Type B pancreatic cell (in vitro differentiated cells): ENCODE results near the gene ATP2A2. TPM values are rescaled to one million over a fixed set of nuclear protein-coding genes. Genes with fewer than 3 reads are reported as not detected.

ENCODE experiments used
- DNase-seq: peaks from one replicate; pipeline ENCODE4 v3.0.0; 2021; ENCODE audit warnings: mixed read lengths; ENCODE audit not compliant: unreplicated experiment; ENCODE audit errors: extremely low spot score
- H3K27ac Mint-ChIP-seq: 2 replicates; pipeline ENCODE4 v1.8.0; 2021; ENCODE audit warnings: mild to moderate bottlenecking, mixed read lengths
- H3K27me3 Mint-ChIP-seq: 2 replicates; pipeline ENCODE4 v1.8.0; 2021; ENCODE audit warnings: mixed read lengths
- H3K36me3 Mint-ChIP-seq: 2 replicates; pipeline ENCODE4 v1.8.0; 2021; ENCODE audit warnings: mixed read lengths
- H3K4me1 Mint-ChIP-seq: one replicate; pipeline ENCODE4 v1.8.0; 2021; ENCODE audit warnings: mixed read lengths; ENCODE audit not compliant: unreplicated experiment
- H3K4me3 Mint-ChIP-seq: 2 replicates; pipeline ENCODE4 v1.8.0; 2021; ENCODE audit warnings: mild to moderate bottlenecking, mixed read lengths
- H3K9me3 Mint-ChIP-seq: 2 replicates; pipeline ENCODE4 v1.8.0; 2021; ENCODE audit warnings: mixed read lengths
- total RNA-seq: library from RNA; stranded (reverse); gene quantifications from 2 replicates; pipeline ENCODE4 v1.2.1, GENCODE V29; 2021; ENCODE audit warnings: low replicate concordance
- TF ChIP-seq, protein P1 (sequence below): fragments of 200-600 bp; sonication (generic); conservative IDR thresholded peaks from 2 replicates; pipeline ENCODE4 v1.5.0; 2021; ENCODE audit warnings: antibody characterized with exemption, mild to moderate bottlenecking

The ATP2A2 gene
- total RNA-seq, 1 donor from 2014 or later = 203 TPM

- Mint-ChIP-seq H3K9me3 (peaks cover 4% of the 10 kb centered on the region), H3K27ac (peak overlapping the region; percentile 77), H3K27me3 (no peaks in the 10 kb centered on the region), H3K36me3 (peaks cover 38% of the 10 kb centered on the region), H3K4me1 (peaks cover 12% of the 10 kb centered on the region), H3K4me3 (peak overlapping the region; percentile 9)
- DNase-seq = no peak
- TF ChIP-seq, protein P1, sequence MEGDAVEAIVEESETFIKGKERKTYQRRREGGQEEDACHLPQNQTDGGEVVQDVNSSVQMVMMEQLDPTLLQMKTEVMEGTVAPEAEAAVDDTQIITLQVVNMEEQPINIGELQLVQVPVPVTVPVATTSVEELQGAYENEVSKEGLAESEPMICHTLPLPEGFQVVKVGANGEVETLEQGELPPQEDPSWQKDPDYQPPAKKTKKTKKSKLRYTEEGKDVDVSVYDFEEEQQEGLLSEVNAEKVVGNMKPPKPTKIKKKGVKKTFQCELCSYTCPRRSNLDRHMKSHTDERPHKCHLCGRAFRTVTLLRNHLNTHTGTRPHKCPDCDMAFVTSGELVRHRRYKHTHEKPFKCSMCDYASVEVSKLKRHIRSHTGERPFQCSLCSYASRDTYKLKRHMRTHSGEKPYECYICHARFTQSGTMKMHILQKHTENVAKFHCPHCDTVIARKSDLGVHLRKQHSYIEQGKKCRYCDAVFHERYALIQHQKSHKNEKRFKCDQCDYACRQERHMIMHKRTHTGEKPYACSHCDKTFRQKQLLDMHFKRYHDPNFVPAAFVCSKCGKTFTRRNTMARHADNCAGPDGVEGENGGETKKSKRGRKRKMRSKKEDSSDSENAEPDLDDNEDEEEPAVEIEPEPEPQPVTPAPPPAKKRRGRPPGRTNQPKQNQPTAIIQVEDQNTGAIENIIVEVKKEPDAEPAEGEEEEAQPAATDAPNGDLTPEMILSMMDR = no peak
Measured at GRCh38 chr12:110307372-110307771, 26.3 kb downstream of the ATP2A2 start.

GRCh38 chr12:110310763-110311162 is 29.7 kb downstream of the ATP2A2 start:
- DNase-seq = no peak
- Mint-ChIP-seq H3K36me3 (peaks cover 39% of the 10 kb centered on the region), H3K4me1 (peaks cover 22% of the 10 kb centered on the region), H3K9me3 (peaks cover 8% of the 10 kb centered on the region), H3K27me3 (no peaks in the 10 kb centered on the region), H3K4me3 (no peak overlapping the region), H3K27ac (peak overlapping the region; percentile 31)
- TF ChIP-seq, protein P1 = no peak

DNA sequence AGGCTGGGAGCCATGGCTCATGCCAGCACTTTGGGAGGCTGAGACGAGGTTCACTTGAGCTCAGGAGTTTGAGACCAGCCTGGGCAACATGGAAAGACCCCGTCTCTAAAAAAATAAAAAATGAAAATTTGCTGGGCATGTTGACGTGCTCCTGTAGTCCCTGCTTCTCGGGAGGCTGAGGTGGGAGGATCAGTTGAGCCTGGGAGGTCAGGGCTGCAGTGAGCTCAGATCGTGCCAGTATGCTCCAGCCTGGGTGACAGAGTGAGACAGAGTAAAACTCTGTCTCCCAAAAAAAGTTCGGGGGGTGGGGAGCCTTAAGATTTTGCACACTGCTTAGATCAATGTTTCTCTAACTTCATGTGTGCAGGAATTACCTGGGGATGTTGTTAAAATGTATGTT is 30.9 kb downstream of the ATP2A2 start:
- H3K9me3 Mint-ChIP-seq = peaks cover 8% of the 10 kb centered on the region
- H3K4me3 Mint-ChIP-seq = no peak overlapping the region

GRCh38 chr12:110312581-110313360 is 31.7 kb downstream of the ATP2A2 start:
- Mint-ChIP-seq H3K4me1 (peaks cover 18% of the 10 kb centered on the region), H3K9me3 (peaks cover 8% of the 10 kb centered on the region), H3K27me3 (no peaks in the 10 kb centered on the region), H3K36me3 (peaks cover 38% of the 10 kb centered on the region), H3K27ac (peak overlapping the region; percentile 67), H3K4me3 (no peak overlapping the region)
- DNase-seq = no peak
- TF ChIP-seq, protein P1 = no peak

More for the DNA sequence above, 30.9 kb downstream of the ATP2A2 start:
- Mint-ChIP-seq H3K36me3 (peaks cover 43% of the 10 kb centered on the region), H3K4me1 (peaks cover 22% of the 10 kb centered on the region), H3K27ac (no peak overlapping the region), H3K27me3 (no peaks in the 10 kb centered on the region)
- TF ChIP-seq, protein P1 = no peak
- no peak for DNase-seq

GRCh38 chr12:110314308-110314707 is 33.3 kb downstream of the ATP2A2 start:
- Mint-ChIP-seq H3K36me3 (peaks cover 29% of the 10 kb centered on the region), H3K27me3 (no peaks in the 10 kb centered on the region), H3K9me3 (peaks cover 4% of the 10 kb centered on the region), H3K4me1 (peaks cover 10% of the 10 kb centered on the region), H3K27ac (no peak overlapping the region), H3K4me3 (no peak overlapping the region)
- TF ChIP-seq, protein P1 = no peak
- DNase-seq = no peak
